ENCODE results near the gene INPP5K. TPM values are rescaled to one million over a fixed set of nuclear protein-coding genes. Genes with fewer than 3 reads are reported as not detected.
"Not testable (repeated sequence)": the region's sequence is repeated elsewhere in the genome, so short reads cannot be mapped to it uniquely, and the experiment has no call there.

The INPP5K gene
- total RNA-seq, 2 donors from 2014 or later, result 64.9 to 78.1 TPM

DNA sequence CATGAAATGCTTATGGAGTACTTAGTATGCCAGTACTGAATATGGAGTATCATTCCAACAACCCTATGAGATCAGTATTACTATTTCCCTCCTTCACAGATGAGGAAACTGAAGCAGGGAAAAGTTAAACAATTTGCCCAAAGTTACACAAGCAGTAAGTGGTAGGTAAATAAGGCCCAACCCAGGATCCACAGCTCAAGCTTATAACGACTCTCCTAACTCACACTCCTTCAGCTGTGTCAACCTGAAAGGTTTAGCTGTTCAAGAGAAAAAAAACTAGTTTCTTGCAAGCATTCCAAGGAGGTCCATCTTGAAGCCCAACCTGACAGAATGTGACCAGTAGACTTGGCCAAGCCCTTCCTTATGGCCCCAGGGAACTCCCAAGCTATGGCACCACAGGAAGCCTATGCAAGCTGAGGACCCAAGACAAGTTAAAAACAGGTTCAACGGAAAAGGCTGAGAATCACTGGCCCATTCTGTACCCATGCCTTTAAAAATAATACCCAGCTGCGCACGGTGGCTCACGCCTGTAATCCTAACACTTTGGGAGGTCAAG, 66.9 kb downstream of the INPP5K start:
- Histone ChIP-seq H3K27me3 (no peaks in the 10 kb centered on the region), H3K4me1 (peaks cover 0 to 66% of the 10 kb centered on the region in 2 donors), H3K27ac (no peak overlapping the region), H3K4me3 (no peak overlapping the region), H3K9me3 (no peaks in the 10 kb centered on the region), H3K36me3 (no peaks in the 10 kb centered on the region)
- TF ChIP-seq, protein P1, sequence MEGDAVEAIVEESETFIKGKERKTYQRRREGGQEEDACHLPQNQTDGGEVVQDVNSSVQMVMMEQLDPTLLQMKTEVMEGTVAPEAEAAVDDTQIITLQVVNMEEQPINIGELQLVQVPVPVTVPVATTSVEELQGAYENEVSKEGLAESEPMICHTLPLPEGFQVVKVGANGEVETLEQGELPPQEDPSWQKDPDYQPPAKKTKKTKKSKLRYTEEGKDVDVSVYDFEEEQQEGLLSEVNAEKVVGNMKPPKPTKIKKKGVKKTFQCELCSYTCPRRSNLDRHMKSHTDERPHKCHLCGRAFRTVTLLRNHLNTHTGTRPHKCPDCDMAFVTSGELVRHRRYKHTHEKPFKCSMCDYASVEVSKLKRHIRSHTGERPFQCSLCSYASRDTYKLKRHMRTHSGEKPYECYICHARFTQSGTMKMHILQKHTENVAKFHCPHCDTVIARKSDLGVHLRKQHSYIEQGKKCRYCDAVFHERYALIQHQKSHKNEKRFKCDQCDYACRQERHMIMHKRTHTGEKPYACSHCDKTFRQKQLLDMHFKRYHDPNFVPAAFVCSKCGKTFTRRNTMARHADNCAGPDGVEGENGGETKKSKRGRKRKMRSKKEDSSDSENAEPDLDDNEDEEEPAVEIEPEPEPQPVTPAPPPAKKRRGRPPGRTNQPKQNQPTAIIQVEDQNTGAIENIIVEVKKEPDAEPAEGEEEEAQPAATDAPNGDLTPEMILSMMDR (IDR thresholded peaks at IDR 0.05), result no peak
- DNase-seq (ENCODE audit: low spot score), result no peak

- H3K4me3 ChIP-seq, result no peak overlapping the region
- DNase-seq (ENCODE audit: low spot score), result no peak
- no peaks in the 10 kb centered on the region for H3K9me3 ChIP-seq
- H3K36me3 ChIP-seq, result no peaks in the 10 kb centered on the region
- H3K27me3 ChIP-seq, result no peaks in the 10 kb centered on the region
- peak overlapping the region in 1 of 2 donors; percentile 58 for H3K27ac ChIP-seq
- TF ChIP-seq, protein P1 (IDR thresholded peaks at IDR 0.05), result no peak
- peaks cover 0 to 41% of the 10 kb centered on the region in 2 donors for H3K4me1 ChIP-seq
Measured at GRCh38 chr17:1447052-1447451, 69.4 kb downstream of the INPP5K start.

DNA sequence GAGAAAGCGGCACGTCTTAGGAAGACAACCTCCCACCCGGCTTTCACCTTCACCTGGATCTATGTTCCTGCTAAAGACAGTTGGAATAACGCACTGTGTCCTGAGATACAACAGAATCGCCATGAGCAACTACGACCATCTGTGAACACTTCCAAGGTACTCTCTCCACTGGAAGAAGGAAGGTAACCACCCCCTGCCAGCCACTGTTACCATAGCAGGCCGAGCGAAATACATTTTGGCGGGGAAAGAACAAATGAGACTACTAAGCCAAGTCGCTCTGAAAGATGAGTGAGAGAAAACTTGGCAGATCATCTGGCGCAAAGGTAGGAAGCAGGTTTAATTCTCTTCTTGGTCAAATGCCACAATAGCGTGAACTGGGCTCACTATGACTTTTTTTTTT, 70.2 kb downstream of the INPP5K start:
- TF ChIP-seq, protein P1 (IDR thresholded peaks at IDR 0.05), result no peak
- Histone ChIP-seq H3K9me3 (no peaks in the 10 kb centered on the region), H3K4me3 (no peak overlapping the region), H3K27ac (no peak overlapping the region), H3K36me3 (no peaks in the 10 kb centered on the region), H3K4me1 (peaks cover 0 to 41% of the 10 kb centered on the region in 2 donors), H3K27me3 (no peaks in the 10 kb centered on the region)
- DNase-seq (ENCODE audit: low spot score), result no peak

DNA sequence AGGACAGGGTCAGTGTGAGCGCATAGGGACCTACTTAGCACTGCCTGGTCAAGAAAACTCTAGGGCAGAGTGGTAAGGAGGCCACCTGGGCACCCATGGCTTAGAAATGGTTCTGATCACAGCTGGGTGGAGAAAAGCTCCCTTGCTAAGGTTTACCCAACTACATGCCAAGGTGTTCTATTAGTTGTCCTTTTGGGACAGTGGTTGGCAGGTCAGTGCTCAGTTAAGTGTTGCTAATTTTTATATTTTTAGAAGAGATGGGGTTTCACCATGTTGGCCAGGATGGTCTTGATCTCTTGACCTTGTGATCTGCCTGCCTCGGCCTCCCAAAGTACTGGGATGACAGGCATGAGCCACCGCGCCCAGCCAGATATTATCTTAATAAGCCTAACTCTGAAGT, 70.7 kb downstream of the INPP5K start:
- not testable (repeated sequence) for H3K9me3 ChIP-seq; DNase-seq (ENCODE audit: low spot score); H3K36me3 ChIP-seq; H3K4me3 ChIP-seq; H3K27ac ChIP-seq; H3K27me3 ChIP-seq
- peaks cover 0 to 39% of the 10 kb centered on the region in 2 donors for H3K4me1 ChIP-seq

Other genes starting within 250 kb of the INPP5K start
- not detected for gene BHLHA9, start 246.2 kb downstream of the INPP5K start, total RNA-seq
- gene TRARG1, start 236.9 kb downstream of the INPP5K start, total RNA-seq, result 1 to 10 TPM in 1 of 2 donors, under 1 TPM in 1; 0.48 to 4.2 TPM
- 100 to 1,000 TPM; 655 to 703 TPM for gene YWHAE, start 116.4 kb downstream of the INPP5K start, total RNA-seq
- gene CRK, start 60.4 kb downstream of the INPP5K start, total RNA-seq, result 10 to 100 TPM; 36.0 to 49.8 TPM
- gene MYO1C, start 23.9 kb downstream of the INPP5K start, total RNA-seq, result 100 to 1,000 TPM in 1 of 2 donors, 10 to 100 TPM in 1; 83.6 to 161 TPM
- 10 to 100 TPM; 35.1 to 39.6 TPM for gene PITPNA, start 46.2 kb upstream of the INPP5K start, total RNA-seq
- gene SLC43A2, start 112.2 kb upstream of the INPP5K start, total RNA-seq, result 1 to 10 TPM; 3.6 to 9.8 TPM
- 10 to 100 TPM in 1 of 2 donors, 1 to 10 TPM in 1; 8.6 to 14.8 TPM for gene SCARF1, start 129.1 kb upstream of the INPP5K start, total RNA-seq
- 10 to 100 TPM; 38.6 to 60.7 TPM for gene RILP, start 133.3 kb upstream of the INPP5K start, total RNA-seq
- gene PRPF8, start 168.3 kb upstream of the INPP5K start, total RNA-seq, result 100 to 1,000 TPM in 1 of 2 donors, 10 to 100 TPM in 1; 90.1 to 144 TPM
- gene TLCD2, start 193.8 kb upstream of the INPP5K start, total RNA-seq, result 1 to 10 TPM; 1.1 to 3.7 TPM
- gene WDR81, start 208.1 kb upstream of the INPP5K start, total RNA-seq, result 10 to 100 TPM; 10.9 to 17.9 TPM
- 1 to 10 TPM; 1.0 to 1.5 TPM for gene SERPINF2, start 226.3 kb upstream of the INPP5K start, total RNA-seq
- gene SERPINF1, start 245.4 kb upstream of the INPP5K start, total RNA-seq, result 100 to 1,000 TPM; 348 to 498 TPM